ENCODE data around the gene IFT57. TPM values are rescaled to one million over a fixed set of nuclear protein-coding genes. Genes with fewer than 3 reads are reported as not detected.

IFT57 gene
- total RNA-seq, 6 experiments from 2014 or later: 53.6 to 65.3 (median 58.7) TPM

- no peak overlapping the region for H3K4me3 Mint-ChIP-seq
- TF ChIP-seq CTCF (IDR thresholded peaks at IDR 0.05): no peak
- DNase-seq: no peak
- H3K9me3 Mint-ChIP-seq: no peaks in the 10 kb centered on the region
- no peak overlapping the region for H3K27ac Mint-ChIP-seq
- H3K27me3 Mint-ChIP-seq (ENCODE audit: insufficient read depth): peaks cover 4% of the 10 kb centered on the region; the same call in 1 of the 2 replicates
- H3K36me3 Mint-ChIP-seq (ENCODE audit: low read depth): no peaks in the 10 kb centered on the region
- H3K4me1 Mint-ChIP-seq (ENCODE audit: low read depth): peaks cover 14% of the 10 kb centered on the region
Measured at GRCh38 chr3:108113975-108114374, 108.2 kb downstream of the IFT57 start.

GRCh38 chr3:108110934-108111333 is 111.3 kb downstream of the IFT57 start:
- Mint-ChIP-seq H3K27me3 (ENCODE audit: insufficient read depth) (peaks cover 9% of the 10 kb centered on the region), H3K4me1 (ENCODE audit: low read depth) (peaks cover under 1% of the 10 kb centered on the region; the same call in 1 of the 2 replicates), H3K4me3 (no peak overlapping the region), H3K36me3 (ENCODE audit: low read depth) (no peaks in the 10 kb centered on the region), H3K27ac (no peak overlapping the region), H3K9me3 (no peaks in the 10 kb centered on the region)
- no peak for TF ChIP-seq CTCF (IDR thresholded peaks at IDR 0.05)
- no peak for DNase-seq

Other genes starting within 250 kb of the IFT57 start
- gene CD47, start 131.4 kb downstream of the IFT57 start, total RNA-seq (2021; fragmentation: NEBNext Ultra II Directional; extraction: Animal tissue kit (Norgen Biotek cat#: 25700)): 10 to 100 TPM; 68.3 to 89.5 (median 77.1) TPM
- gene HHLA2, start 74.1 kb upstream of the IFT57 start, total RNA-seq (2021; fragmentation: NEBNext Ultra II Directional; extraction: Animal tissue kit (Norgen Biotek cat#: 25700)): not detected